IgD-negative memory B cell (primary cell): ENCODE measurements around the gene VSTM1. TPM values are rescaled to one million over a fixed set of nuclear protein-coding genes. Genes with fewer than 3 reads are reported as not detected.

Source experiments
- H3K27ac Mint-ChIP-seq, 3 donors: one replicate each; pipeline ENCODE4 v1.8.0; 2020 to 2022; ENCODE audit warnings: mild to moderate bottlenecking in 3 of 3, mixed read lengths in 3 of 3, moderate library complexity in 1 of 3
- H3K27me3 Mint-ChIP-seq: one replicate; pipeline ENCODE4 v1.8.0; 2021; ENCODE audit warnings: mixed read lengths
- H3K36me3 Mint-ChIP-seq: one replicate; pipeline ENCODE4 v1.8.0; 2020; ENCODE audit warnings: mild to moderate bottlenecking, mixed read lengths
- H3K4me1 Mint-ChIP-seq, 3 donors: one replicate each; pipeline ENCODE4 v1.8.0; 2020 to 2022; ENCODE audit warnings: mixed read lengths in 3 of 3, mild to moderate bottlenecking in 1 of 3
- H3K4me3 Mint-ChIP-seq, 4 donors: one replicate each; pipeline ENCODE4 v1.8.0; 2020 to 2022; ENCODE audit warnings: mild to moderate bottlenecking in 4 of 4, mixed read lengths in 4 of 4, moderate library complexity in 3 of 4
- H3K9me3 Mint-ChIP-seq, 3 donors: one replicate each; pipeline ENCODE4 v1.8.0; 2020 to 2021; ENCODE audit warnings: mixed read lengths in 3 of 3, mild to moderate bottlenecking in 1 of 3
- polyA plus RNA-seq: library from polyadenylated mRNA; unstranded; fragments of 300-500 nt; fragmentation: Illumina TruSeq; gene quantifications from one replicate; pipeline ENCODE4 v1.2.3, GENCODE V29; 2021

The VSTM1 gene
- polyA plus RNA-seq, 1 donor from 2014 or later, result not detected

DNA sequence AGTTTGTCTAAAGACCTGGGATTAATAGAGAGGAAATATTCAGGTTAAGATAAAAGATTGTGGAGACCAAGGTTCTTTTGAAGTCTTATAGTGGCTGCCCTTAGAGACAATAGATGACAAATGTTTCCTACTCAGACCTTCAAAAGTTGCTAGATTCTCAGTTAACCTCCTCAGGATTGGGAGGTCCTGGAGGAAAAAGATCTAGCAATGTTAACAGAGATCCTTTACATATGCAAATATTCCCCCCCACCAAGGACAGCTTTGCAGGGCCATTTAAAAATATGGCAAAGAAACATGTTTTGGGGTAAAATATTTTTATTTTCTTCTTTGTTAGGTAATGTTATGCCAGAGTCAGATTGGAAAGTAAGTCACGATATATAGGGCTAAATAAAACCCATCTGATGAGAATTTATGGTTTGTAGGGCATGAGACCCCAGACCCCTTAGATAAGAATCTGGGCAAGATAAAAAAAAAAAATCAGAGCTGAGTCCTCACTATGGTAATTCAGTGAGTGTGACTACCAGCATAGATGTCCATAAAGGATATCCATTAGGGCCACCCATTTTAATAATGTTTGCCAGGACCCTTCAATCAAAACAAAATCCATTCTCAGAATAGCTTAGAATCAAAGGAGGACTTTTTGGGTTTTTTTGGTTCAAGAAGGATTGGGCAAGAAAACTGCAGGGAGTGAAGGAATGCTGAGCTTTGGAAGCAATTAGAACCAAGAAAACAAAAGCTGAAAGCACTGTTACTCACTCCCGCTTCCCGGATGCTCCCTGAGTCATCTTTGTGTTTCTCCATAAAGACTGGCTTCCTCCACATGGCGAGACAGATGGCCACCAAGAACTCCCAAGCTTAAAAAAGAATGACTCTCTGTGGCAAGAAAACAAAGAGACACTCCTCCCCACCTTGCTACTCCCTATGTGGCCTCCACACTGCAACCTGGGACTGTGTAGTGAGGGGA is 28.2 kb downstream of the VSTM1 start:
- H3K4me1 Mint-ChIP-seq, result no peaks in the 10 kb centered on the region
- peaks cover 0 to 6% (median 6%) of the 10 kb centered on the region in 3 donors for H3K9me3 Mint-ChIP-seq
- no peak overlapping the region for H3K27ac Mint-ChIP-seq
- H3K36me3 Mint-ChIP-seq, result no peaks in the 10 kb centered on the region
- no peak overlapping the region for H3K4me3 Mint-ChIP-seq
- H3K27me3 Mint-ChIP-seq, result peaks cover 3% of the 10 kb centered on the region

DNA sequence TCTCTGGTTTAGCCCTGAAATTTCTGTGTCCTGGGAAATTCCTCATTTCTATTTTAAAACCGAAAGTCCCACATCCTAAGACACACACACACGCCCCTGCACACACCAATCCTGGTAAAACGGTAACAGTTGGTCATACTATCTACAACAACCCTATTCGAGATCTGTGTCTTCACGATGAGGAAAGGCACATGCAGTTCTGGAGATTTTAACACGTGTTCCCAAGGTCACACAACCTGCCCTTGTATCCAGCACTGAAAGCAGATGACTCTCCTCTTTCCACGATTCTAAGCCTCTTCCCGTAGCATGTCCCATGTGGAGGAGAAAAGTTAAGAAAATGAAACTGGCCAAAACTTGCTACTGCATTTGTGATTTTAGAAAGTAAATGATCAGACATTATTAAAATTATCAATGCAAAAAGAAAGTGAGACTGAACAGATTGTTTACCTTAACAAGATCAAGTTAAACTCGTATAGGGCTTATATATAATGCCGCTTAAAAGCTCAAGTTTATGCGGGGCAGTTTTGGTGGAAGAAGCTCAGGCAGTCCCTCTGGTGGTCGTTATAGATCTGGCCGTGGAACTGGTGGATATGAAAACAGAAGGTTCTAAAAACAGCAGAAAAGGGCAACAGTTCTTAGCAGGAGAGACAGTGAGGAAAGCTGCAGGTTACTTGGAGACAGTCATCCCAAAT is 32.7 kb downstream of the VSTM1 start:
- H3K4me3 Mint-ChIP-seq, result no peak overlapping the region
- H3K4me1 Mint-ChIP-seq, result no peaks in the 10 kb centered on the region
- no peak overlapping the region for H3K27ac Mint-ChIP-seq
- no peaks in the 10 kb centered on the region for H3K36me3 Mint-ChIP-seq
- peaks cover 6% of the 10 kb centered on the region for H3K27me3 Mint-ChIP-seq
- H3K9me3 Mint-ChIP-seq, result no peaks in the 10 kb centered on the region

DNA sequence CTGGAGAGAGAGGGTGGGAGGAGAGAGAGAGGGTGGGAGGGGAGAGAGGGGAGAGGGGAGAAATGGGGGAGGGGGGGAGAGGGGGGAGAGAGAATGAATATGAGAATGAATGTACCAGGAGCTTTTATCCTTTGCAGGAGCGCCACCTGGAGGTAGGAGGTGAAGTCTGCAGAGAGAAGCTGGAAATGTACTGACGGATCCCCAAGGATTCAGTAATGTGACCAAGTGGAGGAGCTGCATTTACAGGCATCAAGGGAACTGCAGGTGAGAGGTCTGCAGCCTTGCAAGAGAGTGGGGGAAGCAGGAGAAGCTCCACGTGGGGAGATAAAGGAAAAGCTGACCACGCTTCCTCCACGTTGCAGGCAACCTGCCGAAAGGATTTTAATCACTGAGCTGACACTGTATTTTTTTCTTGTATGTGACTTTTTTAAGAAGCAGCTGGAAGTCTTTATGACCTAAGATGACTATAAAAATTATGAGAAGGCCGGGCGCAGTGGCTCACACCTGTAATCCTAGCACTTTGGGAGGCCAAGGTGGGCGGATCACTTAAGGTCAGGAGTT is 33.7 kb downstream of the VSTM1 start:
- Mint-ChIP-seq H3K9me3 (no peaks in the 10 kb centered on the region), H3K27me3 (peaks cover 6% of the 10 kb centered on the region), H3K27ac (no peak overlapping the region), H3K4me1 (no peaks in the 10 kb centered on the region), H3K4me3 (no peak overlapping the region), H3K36me3 (no peaks in the 10 kb centered on the region)

DNA sequence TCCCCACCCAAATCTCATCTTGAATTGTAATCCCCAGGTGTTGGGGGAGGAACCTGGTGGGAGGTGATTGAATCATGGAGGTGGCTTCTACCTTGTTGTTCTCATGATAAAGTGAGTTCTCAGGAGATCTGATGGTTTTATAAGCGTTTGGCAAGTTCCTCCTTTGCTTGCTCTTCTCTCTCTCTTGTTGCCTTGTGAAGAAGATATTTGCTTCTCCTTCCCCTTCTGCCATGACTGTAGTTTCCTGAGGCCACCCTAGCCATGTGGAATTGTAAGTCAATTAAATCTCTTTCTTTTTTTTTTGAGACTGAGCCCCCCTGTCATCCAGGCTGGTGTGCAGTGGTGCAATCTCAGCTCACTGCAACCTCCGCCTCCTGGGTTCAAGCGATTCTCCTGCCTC is 34.4 kb downstream of the VSTM1 start:
- Mint-ChIP-seq H3K36me3 (no peaks in the 10 kb centered on the region), H3K27me3 (peaks cover 4% of the 10 kb centered on the region), H3K9me3 (no peaks in the 10 kb centered on the region), H3K4me1 (no peaks in the 10 kb centered on the region), H3K4me3 (no peak overlapping the region), H3K27ac (no peak overlapping the region)

DNA sequence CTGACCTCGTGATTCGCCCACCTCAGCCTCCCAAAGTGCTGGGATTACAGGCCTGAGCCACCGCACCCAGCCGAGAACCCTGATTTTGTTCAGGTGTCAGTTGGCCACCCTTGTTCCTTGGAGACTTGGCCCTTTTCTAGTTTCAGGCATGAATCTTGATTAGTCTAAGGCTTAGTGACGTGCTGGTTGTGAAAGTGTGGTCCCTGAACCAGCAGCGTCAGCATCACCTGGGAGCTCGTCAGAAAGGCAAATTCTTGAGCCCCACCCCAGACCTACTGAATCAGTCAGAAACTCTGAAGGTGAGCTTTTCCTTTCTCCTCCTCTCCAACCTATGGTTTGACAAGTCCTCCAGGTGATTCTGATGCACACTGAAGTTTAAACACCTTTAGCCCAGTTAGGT is 37.0 kb downstream of the VSTM1 start:
- Mint-ChIP-seq H3K27ac (no peak overlapping the region), H3K4me3 (no peak overlapping the region), H3K36me3 (peaks cover 2% of the 10 kb centered on the region), H3K4me1 (no peaks in the 10 kb centered on the region), H3K27me3 (peaks cover 15% of the 10 kb centered on the region), H3K9me3 (no peaks in the 10 kb centered on the region)

DNA sequence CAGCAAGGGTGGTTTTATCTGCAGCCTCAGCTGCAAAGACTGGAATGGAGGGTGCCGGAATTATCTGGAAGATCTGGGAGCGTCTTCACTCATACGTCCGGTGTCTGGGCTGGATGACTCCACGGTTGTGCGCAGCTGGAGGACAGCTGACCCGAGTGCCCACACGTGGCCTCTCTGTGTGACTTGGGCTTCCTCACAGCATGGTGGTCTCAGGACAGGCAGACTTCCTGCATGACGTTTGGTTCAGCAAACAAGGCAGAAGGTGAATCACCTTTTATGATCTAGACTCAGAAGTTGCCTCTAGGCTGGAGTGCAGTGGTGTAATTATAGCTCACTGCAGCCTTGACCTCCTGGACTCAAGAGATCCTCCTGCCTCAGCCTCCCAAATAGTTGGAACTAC is 39.0 kb downstream of the VSTM1 start:
- peaks cover 16% of the 10 kb centered on the region for H3K27me3 Mint-ChIP-seq
- H3K9me3 Mint-ChIP-seq, result peaks cover 0 to 3% (median 0%) of the 10 kb centered on the region in 3 donors
- no peak overlapping the region for H3K27ac Mint-ChIP-seq
- H3K4me1 Mint-ChIP-seq, result no peaks in the 10 kb centered on the region
- H3K36me3 Mint-ChIP-seq, result peaks cover 2% of the 10 kb centered on the region
- H3K4me3 Mint-ChIP-seq, result no peak overlapping the region

DNA sequence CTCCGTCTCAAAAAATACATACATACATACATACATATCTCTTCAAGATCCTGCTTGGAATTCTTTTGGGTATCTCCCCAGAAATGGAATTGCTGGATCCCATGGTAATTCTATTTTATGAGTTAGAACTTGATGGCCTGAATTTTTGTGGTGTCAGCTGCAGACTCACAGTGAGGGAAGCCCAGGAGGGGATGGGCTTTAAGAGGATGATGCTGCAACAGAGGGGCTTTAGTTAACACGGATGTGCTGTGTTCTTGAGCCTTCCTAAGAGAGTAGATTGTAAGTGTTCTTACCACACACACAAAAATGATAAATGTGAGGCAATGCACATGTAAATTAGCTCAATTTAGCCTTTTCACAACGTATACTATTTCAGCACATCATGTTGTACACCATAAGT is 40.5 kb downstream of the VSTM1 start:
- Mint-ChIP-seq H3K27ac (no peak overlapping the region), H3K4me1 (no peaks in the 10 kb centered on the region), H3K36me3 (peaks cover 2% of the 10 kb centered on the region), H3K9me3 (peaks cover 0 to 3% (median 0%) of the 10 kb centered on the region in 3 donors), H3K4me3 (no peak overlapping the region), H3K27me3 (peaks cover 12% of the 10 kb centered on the region)

DNA sequence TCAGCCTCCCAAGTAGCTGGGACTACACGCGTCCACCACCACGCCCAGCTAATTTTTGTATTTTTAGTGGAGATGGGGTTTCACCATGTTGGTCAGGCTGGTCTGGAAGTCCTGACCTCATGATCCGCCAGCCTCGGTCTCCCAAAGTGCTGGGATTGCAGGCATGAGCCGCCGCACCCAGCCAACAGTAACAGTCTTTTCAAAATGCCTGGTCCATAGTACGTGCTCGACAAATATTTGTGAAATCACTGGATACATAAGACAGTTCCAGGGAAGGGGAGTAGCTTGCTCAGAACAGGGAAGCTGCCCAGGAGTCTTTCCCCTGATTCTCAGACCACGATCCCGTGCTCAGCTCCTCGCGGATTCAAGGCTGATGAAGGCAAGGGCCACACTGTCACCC is 41.8 kb downstream of the VSTM1 start:
- Mint-ChIP-seq H3K36me3 (peaks cover 2% of the 10 kb centered on the region), H3K4me1 (no peaks in the 10 kb centered on the region), H3K9me3 (peaks cover 0 to 3% (median 0%) of the 10 kb centered on the region in 3 donors), H3K4me3 (no peak overlapping the region), H3K27ac (no peak overlapping the region), H3K27me3 (peaks cover 12% of the 10 kb centered on the region)

DNA sequence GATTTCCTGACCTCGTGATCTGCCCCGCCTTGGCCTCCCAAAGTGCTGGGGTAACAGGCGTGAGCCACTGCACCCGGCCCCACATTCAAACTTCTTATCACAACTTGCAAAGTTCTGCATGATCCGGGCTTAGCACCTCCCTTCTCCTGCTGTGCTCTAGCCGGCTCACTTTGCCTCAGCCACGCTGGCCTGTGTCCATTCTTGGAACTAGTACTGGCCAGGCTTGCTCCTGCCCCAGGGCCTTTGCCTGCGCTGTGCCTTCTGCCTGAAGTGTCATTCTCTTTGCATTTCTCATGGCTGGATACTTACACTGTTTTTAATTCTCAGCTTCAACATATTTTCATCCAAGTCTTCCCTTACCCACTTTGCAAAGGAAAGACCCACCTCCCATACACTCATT is 42.3 kb downstream of the VSTM1 start:
- no peak overlapping the region for H3K4me3 Mint-ChIP-seq
- peaks cover 0 to 3% (median 0%) of the 10 kb centered on the region in 3 donors for H3K9me3 Mint-ChIP-seq
- H3K27ac Mint-ChIP-seq, result no peak overlapping the region
- no peaks in the 10 kb centered on the region for H3K4me1 Mint-ChIP-seq
- peaks cover 2% of the 10 kb centered on the region for H3K36me3 Mint-ChIP-seq
- H3K27me3 Mint-ChIP-seq, result peaks cover 12% of the 10 kb centered on the region

DNA sequence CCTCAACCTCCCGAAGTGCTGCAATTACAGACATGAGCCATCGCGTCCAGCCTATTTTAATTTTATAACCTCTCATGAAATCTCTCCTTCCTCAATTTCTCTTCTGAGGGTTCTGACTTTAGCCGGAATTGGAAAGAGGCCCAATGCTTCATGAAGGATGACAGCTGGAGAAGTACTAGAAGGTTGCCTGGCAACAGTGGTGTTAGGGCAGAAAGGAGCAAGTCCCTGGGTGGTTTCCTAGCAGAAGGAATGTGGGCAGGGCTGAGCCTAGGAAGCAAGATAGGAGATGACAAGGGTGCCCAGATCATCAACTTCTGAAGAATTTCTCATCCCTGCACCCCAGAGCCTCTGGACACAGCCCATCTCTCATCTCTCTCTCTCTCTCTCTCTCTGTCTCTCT is 46.4 kb downstream of the VSTM1 start:
- Mint-ChIP-seq H3K4me1 (peaks cover 0 to 3% (median 0%) of the 10 kb centered on the region in 3 donors), H3K36me3 (no peaks in the 10 kb centered on the region), H3K9me3 (peaks cover 0 to 7% (median 1%) of the 10 kb centered on the region in 3 donors), H3K4me3 (peak overlapping the region in 1 of 4 donors; percentile 39), H3K27ac (no peak overlapping the region), H3K27me3 (peaks cover 9% of the 10 kb centered on the region)

DNA sequence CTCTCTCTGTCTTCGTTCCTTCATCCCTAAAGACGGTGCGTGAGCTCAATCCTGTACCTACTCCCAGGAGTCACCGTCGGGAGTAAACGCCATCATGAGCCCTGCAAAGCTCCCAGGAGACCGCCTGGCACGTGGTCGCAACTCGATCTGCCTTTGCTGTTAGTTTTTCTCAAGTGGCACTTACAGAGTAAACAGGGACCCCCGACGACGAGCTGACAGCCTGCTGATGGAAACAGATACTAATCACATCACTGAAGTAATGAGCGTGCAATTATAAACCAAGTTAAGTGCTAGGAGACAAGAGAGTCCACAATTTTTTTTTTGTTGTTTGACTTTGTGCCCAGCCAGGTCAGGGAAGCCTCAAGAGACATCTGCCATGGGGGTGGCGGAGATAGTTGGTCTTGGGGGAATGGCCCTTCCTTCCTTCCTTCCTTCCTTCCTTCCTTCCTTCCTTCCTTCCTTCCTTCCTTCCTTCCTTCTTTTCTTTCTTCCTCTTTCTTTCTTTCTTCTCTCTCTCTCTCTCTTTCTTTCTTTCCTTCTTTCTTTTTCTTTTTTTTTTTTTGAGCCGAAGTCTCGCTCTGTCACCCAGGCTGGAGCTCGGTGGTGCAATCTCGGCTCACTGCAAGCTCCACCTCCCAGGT is 48.7 kb downstream of the VSTM1 start:
- H3K27ac Mint-ChIP-seq, result no peak overlapping the region
- no peaks in the 10 kb centered on the region for H3K36me3 Mint-ChIP-seq
- H3K4me3 Mint-ChIP-seq, result peak overlapping the region in 1 of 4 donors; percentile 58
- peaks cover 0 to 3% (median 0%) of the 10 kb centered on the region in 3 donors for H3K4me1 Mint-ChIP-seq
- peaks cover 0 to 4% (median 1%) of the 10 kb centered on the region in 3 donors for H3K9me3 Mint-ChIP-seq
- peaks cover 2% of the 10 kb centered on the region for H3K27me3 Mint-ChIP-seq

DNA sequence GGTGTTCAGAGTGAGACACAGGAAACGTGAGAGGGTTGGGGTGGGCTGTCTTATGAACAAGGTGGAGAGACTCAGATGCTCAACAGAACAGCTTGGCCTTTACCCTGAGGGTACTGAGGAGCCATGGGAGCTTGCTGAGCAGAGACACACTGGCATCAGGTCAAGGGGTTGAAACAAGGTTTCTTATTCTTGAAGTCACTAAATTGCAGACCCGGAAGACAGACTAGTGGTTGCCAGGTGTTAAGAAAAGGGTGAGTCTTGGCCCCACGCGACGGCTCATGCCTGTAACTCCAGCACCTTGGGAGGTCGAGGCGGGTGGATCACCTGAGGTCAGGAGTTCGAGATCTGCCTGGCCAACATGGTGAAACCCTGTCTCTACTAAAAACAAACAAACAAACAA is 49.8 kb downstream of the VSTM1 start:
- no peak overlapping the region for H3K4me3 Mint-ChIP-seq
- no peaks in the 10 kb centered on the region for H3K36me3 Mint-ChIP-seq
- peaks cover 2% of the 10 kb centered on the region for H3K27me3 Mint-ChIP-seq

DNA sequence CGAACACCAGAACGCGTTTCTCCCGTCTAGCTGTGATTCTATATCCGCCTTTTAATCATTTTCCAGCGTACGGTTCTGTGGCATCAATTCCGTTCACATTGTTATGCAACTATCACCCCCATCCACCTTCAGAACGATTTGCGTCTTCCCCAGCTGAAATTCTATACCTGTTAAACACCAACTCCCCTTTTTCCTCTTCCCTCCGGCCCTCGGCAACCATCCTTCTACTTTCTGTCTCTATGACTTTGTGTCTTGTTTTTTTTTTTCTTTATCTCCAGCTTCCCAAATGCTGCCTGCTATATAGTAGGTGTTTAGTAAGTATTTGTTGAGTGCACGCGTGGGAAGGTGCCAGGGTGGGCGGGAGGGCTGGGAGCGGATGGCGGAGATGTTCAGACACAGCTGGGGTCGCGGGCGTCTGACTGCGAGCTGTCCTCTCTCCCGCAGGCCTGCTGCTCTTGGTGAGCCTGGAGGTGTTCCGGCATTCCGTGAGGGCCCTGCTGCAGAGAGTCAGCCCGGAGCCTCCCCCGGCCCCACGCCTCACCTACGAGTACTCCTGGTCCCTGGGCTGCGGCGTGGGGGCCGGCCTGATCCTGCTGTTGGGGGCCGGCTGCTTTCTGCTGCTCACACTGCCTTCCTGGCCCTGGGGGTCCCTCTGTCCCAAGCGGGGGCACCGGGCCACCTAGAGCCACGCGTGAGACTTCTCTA is 52.0 kb downstream of the VSTM1 start:
- peak overlapping the region in 1 of 4 donors; percentile 10 for H3K4me3 Mint-ChIP-seq
- H3K4me1 Mint-ChIP-seq, result peaks cover 0 to 3% (median 0%) of the 10 kb centered on the region in 3 donors
- peaks cover 6% of the 10 kb centered on the region for H3K27me3 Mint-ChIP-seq
- H3K36me3 Mint-ChIP-seq, result peaks cover 2% of the 10 kb centered on the region
- H3K9me3 Mint-ChIP-seq, result peaks cover 0 to 4% (median 1%) of the 10 kb centered on the region in 3 donors
- H3K27ac Mint-ChIP-seq, result no peak overlapping the region

More for the DNA sequence above, 49.8 kb downstream of the VSTM1 start:
- no peak overlapping the region for H3K27ac Mint-ChIP-seq
- peaks cover 0 to 4% (median 1%) of the 10 kb centered on the region in 3 donors for H3K9me3 Mint-ChIP-seq
- H3K4me1 Mint-ChIP-seq, result peaks cover 0 to 3% (median 0%) of the 10 kb centered on the region in 3 donors

DNA sequence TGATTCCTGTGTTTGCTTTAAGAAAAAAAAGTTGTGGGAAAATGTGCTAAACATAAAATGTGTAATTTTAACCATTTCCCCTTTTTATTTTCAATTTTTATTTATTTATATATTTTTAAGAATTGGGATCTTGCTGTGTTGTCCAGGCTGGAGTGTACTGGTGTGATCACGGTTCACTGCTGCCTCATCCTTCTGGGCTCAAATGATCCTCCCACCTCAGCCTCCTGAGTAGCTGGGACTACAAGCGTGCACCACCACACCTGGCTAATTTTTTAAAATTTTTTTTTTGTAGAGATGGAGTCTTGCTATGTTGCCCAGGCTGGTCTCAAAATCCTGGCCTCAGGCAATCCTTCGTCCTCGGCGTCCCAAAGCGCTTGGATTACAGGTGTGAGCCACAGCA is 53.2 kb downstream of the VSTM1 start:
- H3K27ac Mint-ChIP-seq, result no peak overlapping the region
- peaks cover 0 to 4% (median 1%) of the 10 kb centered on the region in 3 donors for H3K9me3 Mint-ChIP-seq
- H3K27me3 Mint-ChIP-seq, result peaks cover 4% of the 10 kb centered on the region
- peaks cover 2% of the 10 kb centered on the region for H3K36me3 Mint-ChIP-seq
- peaks cover 0 to 3% (median 0%) of the 10 kb centered on the region in 3 donors for H3K4me1 Mint-ChIP-seq
- H3K4me3 Mint-ChIP-seq, result no peak overlapping the region
